Measurements from ENCODE around the gene GNPTG. TPM values are rescaled to one million over a fixed set of nuclear protein-coding genes. Genes with fewer than 3 reads are reported as not detected.
A peak's percentile ranks its signal among the peaks of the same experiment; 100 is the strongest.

Gene GNPTG
- total RNA-seq, 1 experiment from 2014 or later = 29.4 TPM

GRCh38 chr16:1367486-1368174 lies 15.9 kb downstream of the GNPTG start:
- Histone ChIP-seq H2BK20ac (ENCODE audit: low read depth, low read length, poor library complexity, severe bottlenecking) (no peak overlapping the region), H3T11ph (ENCODE audit: low read length) (no peak overlapping the region), H3K18ac (ENCODE audit: insufficient read length, low read depth, low read length) (no peak overlapping the region), H3K4me2 (ENCODE audit: insufficient read depth, insufficient read length, low read length) (no peak overlapping the region), H2AFZ (ENCODE audit: low read length) (no peak overlapping the region), H3K23ac (ENCODE audit: insufficient read length, low read depth, low read length) (no peak overlapping the region), H3K4me1 (ENCODE audit: insufficient read depth, low read length) (no peaks in the 10 kb centered on the region), H2BK12ac (ENCODE audit: insufficient read length, low read depth, low read length) (no peak overlapping the region), H4K91ac (ENCODE audit: insufficient read length, low read depth, low read length) (no peak overlapping the region), H3K56ac (ENCODE audit: insufficient read length, low read depth, low read length) (no peak overlapping the region), H2BK15ac (ENCODE audit: low read depth, low read length) (no peak overlapping the region), H4K8ac (replicated peaks; ENCODE audit: insufficient read length, low read depth, low read length) (no peak overlapping the region), H3K79me1 (ENCODE audit: insufficient read depth, low read depth, low read length, poor library complexity, severe bottlenecking) (no peaks in the 10 kb centered on the region), H2BK120ac (ENCODE audit: low read depth, low read length, poor library complexity, severe bottlenecking) (no peak overlapping the region), H3K79me2 (ENCODE audit: insufficient read depth, low read length) (no peaks in the 10 kb centered on the region), H4K5ac (ENCODE audit: insufficient read length, low read depth, low read length) (no peak overlapping the region), H3K27me3 (ENCODE audit: insufficient read depth, low read length) (no peaks in the 10 kb centered on the region), H3K23me2 (ENCODE audit: insufficient read length, low read depth, low read length, poor library complexity, severe bottlenecking) (no peaks in the 10 kb centered on the region), H3K27ac (ENCODE audit: insufficient read length, low read depth, low read length) (no peak overlapping the region), H3K9me3 (ENCODE audit: control insufficient read depth, low read depth, low read length) (no peaks in the 10 kb centered on the region), H3K4ac (ENCODE audit: low read depth, low read length) (no peak overlapping the region), H3K14ac (ENCODE audit: insufficient read depth, low read length) (no peak overlapping the region; the same call in 1 of the 2 replicates), H4K20me1 (ENCODE audit: control insufficient read depth, insufficient read depth, insufficient read length) (no peaks in the 10 kb centered on the region), H2BK5ac (ENCODE audit: insufficient read length, low read length) (no peak overlapping the region), H3K9ac (ENCODE audit: extremely low read depth, insufficient read length, low read length) (no peak overlapping the region), H2AK5ac (ENCODE audit: insufficient read length, low read length) (no peak overlapping the region)
- H3K27ac Mint-ChIP-seq = peak overlapping the region in 1 of 3 experiments; percentile 74; a peak in 1 of 7 replicates
- no peaks in the 10 kb centered on the region for H3K27me3 Mint-ChIP-seq (ENCODE audit: low read depth)
- DNase-seq = no peak
- TF ChIP-seq, protein P1, sequence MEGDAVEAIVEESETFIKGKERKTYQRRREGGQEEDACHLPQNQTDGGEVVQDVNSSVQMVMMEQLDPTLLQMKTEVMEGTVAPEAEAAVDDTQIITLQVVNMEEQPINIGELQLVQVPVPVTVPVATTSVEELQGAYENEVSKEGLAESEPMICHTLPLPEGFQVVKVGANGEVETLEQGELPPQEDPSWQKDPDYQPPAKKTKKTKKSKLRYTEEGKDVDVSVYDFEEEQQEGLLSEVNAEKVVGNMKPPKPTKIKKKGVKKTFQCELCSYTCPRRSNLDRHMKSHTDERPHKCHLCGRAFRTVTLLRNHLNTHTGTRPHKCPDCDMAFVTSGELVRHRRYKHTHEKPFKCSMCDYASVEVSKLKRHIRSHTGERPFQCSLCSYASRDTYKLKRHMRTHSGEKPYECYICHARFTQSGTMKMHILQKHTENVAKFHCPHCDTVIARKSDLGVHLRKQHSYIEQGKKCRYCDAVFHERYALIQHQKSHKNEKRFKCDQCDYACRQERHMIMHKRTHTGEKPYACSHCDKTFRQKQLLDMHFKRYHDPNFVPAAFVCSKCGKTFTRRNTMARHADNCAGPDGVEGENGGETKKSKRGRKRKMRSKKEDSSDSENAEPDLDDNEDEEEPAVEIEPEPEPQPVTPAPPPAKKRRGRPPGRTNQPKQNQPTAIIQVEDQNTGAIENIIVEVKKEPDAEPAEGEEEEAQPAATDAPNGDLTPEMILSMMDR (conservative IDR thresholded peaks at IDR 0.05) = no peak
- H3K36me3 Mint-ChIP-seq (ENCODE audit: insufficient read depth in 1 of 3, low read depth in 3 of 3) = peaks cover 16 to 44% (median 36%) of the 10 kb centered on the region in 3 experiments; a peak in 6 of 7 replicates
- WGBS (ENCODE audit: extremely low coverage, insufficient read length, low lambda C conversion rate) = no CpG with 5 or more reads among the region's 27 CpGs
- no peak overlapping the region for H3K4me3 Mint-ChIP-seq
- H3K9me3 Mint-ChIP-seq = no peaks in the 10 kb centered on the region
- H3K4me1 Mint-ChIP-seq = no peaks in the 10 kb centered on the region
